GM23248 (cell line): ENCODE measurements around the gene TMEM43. TPM values are rescaled to one million over a fixed set of nuclear protein-coding genes. Genes with fewer than 3 reads are reported as not detected.

Experiments
- DNase-seq: peaks from one replicate; pipeline ENCODE4 v3.0.0-alpha.2; 2015
- H2AFZ ChIP-seq: fragments of 200-600 bp; sonication (generic); 2 replicates; pipeline ENCODE4 v1.6.1; 2016; ENCODE audit warnings: antibody characterized with exemption
- H3F3A ChIP-seq: fragments of 200-600 bp; sonication (generic); 2 replicates; pipeline ENCODE4 v1.6.1; 2016; ENCODE audit warnings: mild to moderate bottlenecking, antibody characterized with exemption, mixed run types; ENCODE audit not compliant: insufficient read depth
- H3K27ac ChIP-seq: fragments of 200-600 bp; sonication (generic); 2 replicates; pipeline ENCODE4 v1.5.1; 2016; ENCODE audit warnings: mild to moderate bottlenecking
- H3K27me3 ChIP-seq: fragments of 200-600 bp; sonication (generic); replicated peaks from 2 replicates; pipeline ENCODE4 v1.6.1; 2016; ENCODE audit warnings: mild to moderate bottlenecking; ENCODE audit not compliant: insufficient read depth
- H3K36me3 ChIP-seq: fragments of 200-600 bp; sonication (generic); 2 replicates; pipeline ENCODE4 v1.6.1; 2016; ENCODE audit warnings: low read depth, mild to moderate bottlenecking
- H3K4me1 ChIP-seq: fragments of 200-600 bp; sonication (generic); 2 replicates; pipeline ENCODE4 v1.6.1; 2016; ENCODE audit warnings: mild to moderate bottlenecking; ENCODE audit not compliant: insufficient read depth
- H3K4me2 ChIP-seq: fragments of 200-600 bp; sonication (generic); one replicate; pipeline ENCODE4 v1.6.1; 2016; ENCODE audit warnings: mild to moderate bottlenecking; ENCODE audit not compliant: unreplicated experiment
- H3K4me3 ChIP-seq: fragments of 200-600 bp; sonication (generic); 2 replicates; pipeline ENCODE4 v1.5.1; 2016; ENCODE audit warnings: mild to moderate bottlenecking
- H3K79me2 ChIP-seq: fragments of 200-600 bp; sonication (generic); 2 replicates; pipeline ENCODE4 v1.6.1; 2016; ENCODE audit warnings: mild to moderate bottlenecking; ENCODE audit not compliant: insufficient read depth
- H3K9ac ChIP-seq: fragments of 200-600 bp; sonication (generic); 2 replicates; pipeline ENCODE4 v1.6.1; 2016; ENCODE audit warnings: mild to moderate bottlenecking
- H3K9me2 ChIP-seq: fragments of 200-600 bp; sonication (generic); 2 replicates; pipeline ENCODE4 v1.6.1; 2016; ENCODE audit warnings: mixed run types, mild to moderate bottlenecking, moderate library complexity; ENCODE audit not compliant: insufficient read depth
- H3K9me3 ChIP-seq: fragments of 200-600 bp; sonication (generic); one replicate; pipeline ENCODE4 v1.6.1; 2017; ENCODE audit warnings: low read depth
- H4K20me1 ChIP-seq: fragments of 200-600 bp; sonication (generic); 2 replicates; pipeline ENCODE4 v1.6.0; 2016; ENCODE audit not compliant: insufficient read depth
- EZH2 ChIP-seq: fragments of 200-600 bp; sonication (generic); IDR thresholded peaks from 2 replicates; pipeline ENCODE4 v1.6.1; 2018; ENCODE audit warnings: antibody characterized with exemption, mild to moderate bottlenecking; ENCODE audit not compliant: insufficient read depth, poor library complexity, severe bottlenecking
- EZH2phosphoT487 ChIP-seq: fragments of 200-600 bp; sonication (generic); IDR thresholded peaks from 2 replicates; pipeline ENCODE4 v1.6.1; 2018; ENCODE audit warnings: antibody characterized with exemption, moderate library complexity, mild to moderate bottlenecking, low read depth; ENCODE audit not compliant: insufficient read depth
- WGBS, 2 experiments: methylation state at CpG; one replicate each; pipeline ENCODE4 v1.1.6; 2015 to 2017; ENCODE audit warnings: low lambda C conversion rate in 2 of 2, low coverage in 1 of 2; ENCODE audit errors: missing lambda C conversion rate in 2 of 2; 5-methylcytosine and 5-hydroxymethylcytosine counted together
- in situ Hi-C: fragments of 300-500 bp; cut with MboI; formaldehyde crosslinking; loops from 2 replicates; pipeline ENCODE4 v1.15.0; 2020
- polyA plus RNA-seq: library from polyadenylated mRNA; unstranded; fragments of >200 nt; fragmentation: Nextera tagmentation; extraction: Ambion mirVana; gene quantifications from 2 replicates; pipeline ENCODE4 v1.2.1, GENCODE V29; 2016
- total RNA-seq: library from RNA; depleted of rRNA; stranded (reverse); fragments of >200 nt; shearing (Covaris generic); gene quantifications from 2 replicates; pipeline ENCODE4 v1.2.3, GENCODE V29; 2014; rRNA removed

Gene TMEM43
- total and polyA plus RNA-seq, 2 experiments from 2014 or later, result 145 to 203 TPM

DNA sequence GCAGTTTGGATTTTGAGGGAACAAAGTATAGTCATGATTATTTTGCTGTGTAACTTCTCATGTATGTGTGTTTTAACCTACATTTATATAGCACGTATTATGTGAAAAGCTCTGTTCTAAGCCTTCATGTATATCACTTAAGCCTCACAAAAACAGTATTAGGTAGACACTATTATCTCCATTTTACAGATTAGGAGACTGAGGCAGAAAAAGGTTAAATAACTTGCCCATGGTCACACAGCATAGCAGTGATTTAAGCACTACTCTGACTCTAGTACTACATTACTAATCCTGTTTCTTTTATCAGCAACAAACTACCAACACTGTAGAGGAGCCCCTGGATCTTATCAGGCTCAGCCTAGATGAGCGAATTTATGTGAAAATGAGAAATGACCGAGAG lies 56.4 kb downstream of the TMEM43 start:
- DNase-seq, result no peak
- H3K27ac ChIP-seq, result no peak overlapping the region
- H3K9me3 ChIP-seq, result no peaks in the 10 kb centered on the region
- no peaks in the 10 kb centered on the region for H4K20me1 ChIP-seq
- peaks cover 23% of the 10 kb centered on the region for H3K4me1 ChIP-seq
- peaks cover 80% of the 10 kb centered on the region for H3K79me2 ChIP-seq
- H3K4me3 ChIP-seq, result no peak overlapping the region
- H3K36me3 ChIP-seq, result peaks cover 23% of the 10 kb centered on the region
- no peaks in the 10 kb centered on the region for H3K27me3 ChIP-seq
- H2AFZ ChIP-seq, result no peak overlapping the region
- H3K9me2 ChIP-seq, result no peaks in the 10 kb centered on the region
- TF ChIP-seq EZH2 (no peak), EZH2phosphoT487 (no peak)
- peaks cover 8% of the 10 kb centered on the region for H3F3A ChIP-seq
- in situ Hi-C loops, result no loop called here
- no peak overlapping the region for H3K9ac ChIP-seq
- WGBS, 2 experiments, result 97 to 100% methylated on average over 3 of the region's 3 CpGs
- H3K4me2 ChIP-seq, result no peak overlapping the region

GRCh38 chr3:14183015-14183577 lies 58.2 kb downstream of the TMEM43 start:
- Histone ChIP-seq H3K9ac (no peak overlapping the region), H2AFZ (no peak overlapping the region), H3K27me3 (no peaks in the 10 kb centered on the region), H3K9me3 (no peaks in the 10 kb centered on the region), H3K9me2 (no peaks in the 10 kb centered on the region), H3K27ac (no peak overlapping the region), H3K4me3 (no peak overlapping the region), H3F3A (no peaks in the 10 kb centered on the region), H3K36me3 (peaks cover 30% of the 10 kb centered on the region), H4K20me1 (no peaks in the 10 kb centered on the region), H3K4me1 (peaks cover 9% of the 10 kb centered on the region; the same call in 1 of the 2 replicates), H3K4me2 (no peak overlapping the region), H3K79me2 (peaks cover 64% of the 10 kb centered on the region)
- in situ Hi-C loops, result no loop called here
- no peak for DNase-seq
- TF ChIP-seq EZH2 (no peak), EZH2phosphoT487 (no peak)
- 50 to 51% methylated on average over 2 of the region's 2 CpGs for WGBS, 2 experiments

DNA sequence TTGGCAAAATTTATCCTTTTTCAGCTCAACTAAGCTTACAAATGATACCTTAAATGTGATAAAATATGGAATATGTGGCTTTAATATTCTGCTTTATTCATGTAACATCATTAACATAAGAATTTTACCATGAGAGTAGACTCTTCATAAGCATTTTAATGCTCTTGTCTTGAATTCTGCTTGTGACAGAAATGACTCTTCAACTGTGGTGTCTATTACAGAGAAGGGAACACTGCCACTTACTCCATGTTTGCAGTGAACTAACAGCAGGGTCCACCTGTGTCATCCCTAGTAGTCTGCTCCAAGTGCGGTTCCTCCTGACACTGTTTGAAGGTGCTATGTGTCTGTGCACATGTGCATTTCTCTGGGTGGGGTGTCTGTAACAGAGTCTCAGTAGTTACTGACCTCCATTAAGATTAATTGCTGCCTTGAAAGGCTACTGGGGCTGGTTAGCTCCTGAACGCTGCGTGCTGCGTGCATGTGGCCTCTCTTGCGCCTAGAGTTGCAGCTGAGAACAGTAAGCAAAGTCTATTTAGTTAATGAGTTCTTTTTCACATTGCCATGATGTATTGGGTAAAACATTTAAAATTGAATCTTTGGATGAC lies 62.1 kb downstream of the TMEM43 start:
- H3K27me3 ChIP-seq, result no peaks in the 10 kb centered on the region
- H3K4me1 ChIP-seq, result no peaks in the 10 kb centered on the region
- no peak overlapping the region for H3K27ac ChIP-seq
- 89 to 91% methylated on average over 5 of the region's 5 CpGs for WGBS, 2 experiments
- peaks cover 25% of the 10 kb centered on the region for H3K36me3 ChIP-seq
- H3K9me3 ChIP-seq, result no peaks in the 10 kb centered on the region
- H3K79me2 ChIP-seq, result peaks cover 70% of the 10 kb centered on the region
- in situ Hi-C loops, result no loop called here
- TF ChIP-seq EZH2phosphoT487, result no peak
- no peak for TF ChIP-seq EZH2
- no peak overlapping the region for H2AFZ ChIP-seq
- H3K4me2 ChIP-seq, result no peak overlapping the region
- no peaks in the 10 kb centered on the region for H3K9me2 ChIP-seq
- no peak overlapping the region for H3K9ac ChIP-seq
- no peaks in the 10 kb centered on the region for H3F3A ChIP-seq
- H3K4me3 ChIP-seq, result no peak overlapping the region
- no peak for DNase-seq
- H4K20me1 ChIP-seq, result no peaks in the 10 kb centered on the region

DNA sequence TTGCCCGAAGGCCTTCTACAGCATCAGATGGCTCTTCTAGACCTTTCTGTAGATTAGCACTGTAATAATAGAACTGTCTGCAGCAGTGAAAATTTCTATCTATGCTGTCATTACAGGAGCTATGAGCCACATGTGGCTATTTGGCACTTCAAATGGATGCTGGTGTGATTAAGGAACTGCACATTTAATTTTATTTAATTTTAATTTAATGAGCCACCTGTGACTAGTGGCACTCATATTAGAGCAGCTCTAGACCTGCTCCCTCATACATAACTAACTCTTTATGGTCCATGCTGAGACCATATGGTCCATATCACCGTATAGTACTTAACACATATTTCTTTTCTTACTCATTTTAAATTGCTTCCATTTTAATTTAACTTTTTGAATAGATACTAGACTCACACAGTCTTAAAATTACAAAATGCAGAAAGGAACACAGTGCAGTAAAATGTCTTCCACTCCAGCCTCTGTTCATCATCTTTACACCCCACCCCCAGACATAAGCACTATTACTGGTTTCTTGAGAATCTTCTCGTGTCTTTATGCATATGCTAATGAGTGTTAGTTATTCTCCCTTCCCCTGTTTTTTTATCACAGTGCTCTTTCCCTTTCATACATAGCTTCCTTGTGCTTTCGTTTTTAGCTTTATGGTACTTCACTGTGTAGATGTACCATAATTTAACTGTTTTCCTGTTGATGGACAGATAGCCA lies 63.3 kb downstream of the TMEM43 start:
- Histone ChIP-seq H3K4me1 (no peaks in the 10 kb centered on the region), H3K79me2 (peaks cover 69% of the 10 kb centered on the region), H2AFZ (no peak overlapping the region), H3K27ac (no peak overlapping the region), H3K36me3 (peaks cover 21% of the 10 kb centered on the region), H4K20me1 (no peaks in the 10 kb centered on the region), H3K27me3 (no peaks in the 10 kb centered on the region), H3K9ac (no peak overlapping the region), H3K9me3 (no peaks in the 10 kb centered on the region), H3K4me3 (no peak overlapping the region), H3K4me2 (no peak overlapping the region), H3F3A (no peaks in the 10 kb centered on the region), H3K9me2 (no peaks in the 10 kb centered on the region)
- WGBS, 2 experiments, result 51 to 57% methylated on average over 4 of the region's 4 CpGs
- TF ChIP-seq EZH2, result no peak
- no peak for TF ChIP-seq EZH2phosphoT487
- in situ Hi-C loops, result no loop called here
- DNase-seq, result no peak

Other genes starting within 250 kb of the TMEM43 start
- not detected in 2 replicates for gene WNT7A, start 245.0 kb upstream of the TMEM43 start, total RNA-seq
- gene WNT7A, start 245.0 kb upstream of the TMEM43 start, polyA plus RNA-seq, result not detected in 2 replicates
- gene CHCHD4, start 182 bp upstream of the TMEM43 start, total RNA-seq, result 12.3 and 17.2 TPM in 2 replicates
- gene CHCHD4, start 182 bp upstream of the TMEM43 start, polyA plus RNA-seq, result 15.1 and 15.4 TPM in 2 replicates
- 62.1 and 76.4 TPM in 2 replicates for gene XPC, start 53.5 kb downstream of the TMEM43 start, total RNA-seq
- gene XPC, start 53.5 kb downstream of the TMEM43 start, polyA plus RNA-seq, result 42.4 and 44.1 TPM in 2 replicates
- gene LSM3, start 53.8 kb downstream of the TMEM43 start, total RNA-seq, result 9.4 and 10.4 TPM in 2 replicates
- gene LSM3, start 53.8 kb downstream of the TMEM43 start, polyA plus RNA-seq, result 32.3 and 32.4 TPM in 2 replicates